ENCODE measurements around the gene TENM3. TPM values are rescaled to one million over a fixed set of nuclear protein-coding genes. Genes with fewer than 3 reads are reported as not detected.

TENM3 gene
- total RNA-seq, 4 donors from 2014 or later, result 0.69 to 8.2 (median 2.3) TPM

GRCh38 chr4:182318256-182318655 lies 75.1 kb downstream of the TENM3 start:
- 46 to 56% methylated on average over 1 of the region's 1 CpG for WGBS, 2 donors
- no peak for DNase-seq (ENCODE audit: low spot score in 2 of 2)
- intact Hi-C loops (cut with DNase I; ENCODE audit: low total_unique reads), result no loop called here
- no peak for TF ChIP-seq POLR2A (IDR thresholded peaks at IDR 0.05)
- TF ChIP-seq CTCF (IDR thresholded peaks at IDR 0.05), result no peak
- H3K4me3 ChIP-seq (ENCODE audit: low read depth, poor library complexity, severe bottlenecking), result no peak overlapping the region

- intact Hi-C loops (cut with DNase I; ENCODE audit: low total_unique reads), result no loop called here
- WGBS, 2 donors, result 79 to 84% methylated on average over 6 of the region's 6 CpGs
Measured at GRCh38 chr4:182320092-182320491, 76.9 kb downstream of the TENM3 start.

GRCh38 chr4:182320580-182320979 lies 77.4 kb downstream of the TENM3 start:
- no peak for DNase-seq (ENCODE audit: low spot score in 2 of 2)
- 63 to 67% methylated on average over 3 of the region's 3 CpGs for WGBS, 2 donors
- TF ChIP-seq POLR2A (IDR thresholded peaks at IDR 0.05) (no peak), CTCF (IDR thresholded peaks at IDR 0.05) (no peak)
- H3K4me3 ChIP-seq (ENCODE audit: low read depth, poor library complexity, severe bottlenecking), result no peak overlapping the region
- intact Hi-C loops (cut with DNase I; ENCODE audit: low total_unique reads), result no loop called here

More at GRCh38 chr4:182320092-182320491, 76.9 kb downstream of the TENM3 start:
- H3K4me3 ChIP-seq (ENCODE audit: low read depth, poor library complexity, severe bottlenecking), result no peak overlapping the region
- no peak for TF ChIP-seq POLR2A (IDR thresholded peaks at IDR 0.05)
- TF ChIP-seq CTCF (IDR thresholded peaks at IDR 0.05), result no peak
- no peak for DNase-seq (ENCODE audit: low spot score in 2 of 2)

GRCh38 chr4:182324282-182324681 lies 81.1 kb downstream of the TENM3 start:
- H3K4me3 ChIP-seq (ENCODE audit: low read depth, poor library complexity, severe bottlenecking), result no peak overlapping the region
- DNase-seq (ENCODE audit: low spot score in 2 of 2), result no peak
- intact Hi-C loops (cut with DNase I; ENCODE audit: low total_unique reads), result no loop called here
- 59 to 70% methylated on average over 10 of the region's 10 CpGs for WGBS, 2 donors
- TF ChIP-seq CTCF (IDR thresholded peaks at IDR 0.05), result no peak
- TF ChIP-seq POLR2A (IDR thresholded peaks at IDR 0.05), result no peak

GRCh38 chr4:182325397-182325796 lies 82.2 kb downstream of the TENM3 start:
- WGBS, 2 donors, result 57 to 59% methylated on average over 3 of the region's 3 CpGs
- DNase-seq (ENCODE audit: low spot score in 2 of 2), result no peak
- intact Hi-C loops (cut with DNase I; ENCODE audit: low total_unique reads), result no loop called here
- TF ChIP-seq POLR2A (IDR thresholded peaks at IDR 0.05), result no peak
- TF ChIP-seq CTCF (IDR thresholded peaks at IDR 0.05), result no peak
- no peak overlapping the region for H3K4me3 ChIP-seq (ENCODE audit: low read depth, poor library complexity, severe bottlenecking)

- intact Hi-C loops (cut with DNase I; ENCODE audit: low total_unique reads), result no loop called here
- H3K4me3 ChIP-seq (ENCODE audit: low read depth, poor library complexity, severe bottlenecking), result no peak overlapping the region
- DNase-seq (ENCODE audit: low spot score in 2 of 2), result no peak
- 81 to 82% methylated on average over 16 of the region's 16 CpGs for WGBS, 2 donors
- no peak for TF ChIP-seq CTCF (IDR thresholded peaks at IDR 0.05)
- TF ChIP-seq POLR2A (IDR thresholded peaks at IDR 0.05), result no peak
Measured at GRCh38 chr4:182325848-182326255, 82.7 kb downstream of the TENM3 start.

All from lower leg skin (tissue), 4 donors.